IMR-90 (cell line): ENCODE data around the gene ABCF3. TPM values are rescaled to one million over a fixed set of nuclear protein-coding genes. Genes with fewer than 3 reads are reported as not detected.

Source experiments
- ATAC-seq: fragments of 200-7000 bp; cut with Tn5 transposase; 2 replicates; pipeline ENCODE4 v1.9.1; 2020; ENCODE audit warnings: low read depth, mild to moderate bottlenecking, moderate library complexity
- BruUV-seq: library from RNA; stranded (reverse); fragments of 400-500 nt; replicated peaks from 2 replicates; lab custom pipeline; 2021; lab: Mats Ljungman, UMichigan
- CTCF ChIA-PET: fragments of 300-600 bp; formaldehyde crosslinking; extraction: SDS; loops from one replicate; lab custom pipeline; 2021; ENCODE audit warnings: antibody characterized with exemption; lab: Yijun Ruan, JAX
- POLR2A ChIA-PET: fragments of 300-600 bp; sonication (Branson Sonifier 250); formaldehyde crosslinking; loops from one replicate; lab custom pipeline; 2022; ENCODE audit warnings: antibody characterized with exemption; ENCODE audit not compliant: unreplicated experiment; lab: Charles Lee
- DNase-seq: peaks from one replicate; pipeline ENCODE4 v3.0.0; 2013
- H2AFZ ChIP-seq: replicated peaks from 2 replicates; pipeline ENCODE3; 2013; ENCODE audit warnings: low read length, mild to moderate bottlenecking; ENCODE audit not compliant: poor library complexity
- H2AK5ac ChIP-seq: 2 replicates; pipeline ENCODE4 v1.6.1; 2013; ENCODE audit warnings: low read depth, low read length, inconsistent platforms
- H2AK9ac ChIP-seq: replicated peaks from 2 replicates; pipeline ENCODE3; 2013; ENCODE audit warnings: mild to moderate bottlenecking, low read depth, low read length, moderate library complexity; ENCODE audit not compliant: poor library complexity
- H2BK120ac ChIP-seq: 2 replicates; pipeline ENCODE4 v1.6.1; 2013; ENCODE audit warnings: low read depth, low read length, inconsistent platforms
- H2BK15ac ChIP-seq: 3 replicates; pipeline ENCODE4 v1.6.1; 2013; ENCODE audit warnings: low read depth, low read length, inconsistent platforms
- H2BK20ac ChIP-seq: 2 replicates; pipeline ENCODE4 v1.6.1; 2013; ENCODE audit warnings: low read depth, mild to moderate bottlenecking, inconsistent platforms, low read length, moderate library complexity
- H2BK5ac ChIP-seq: 2 replicates; pipeline ENCODE4 v1.6.1; 2013; ENCODE audit warnings: mild to moderate bottlenecking, low read depth, low read length, inconsistent platforms; ENCODE audit not compliant: poor library complexity, severe bottlenecking
- H3K14ac ChIP-seq: replicated peaks from 2 replicates; pipeline ENCODE4 v1.6.1; 2013; ENCODE audit warnings: low read depth, low read length, inconsistent platforms
- H3K18ac ChIP-seq: 2 replicates; pipeline ENCODE4 v1.6.1; 2013; ENCODE audit warnings: low read depth, low read length, control low read depth
- H3K23ac ChIP-seq: 2 replicates; pipeline ENCODE4 v1.6.1; 2013; ENCODE audit warnings: low read depth, low read length, inconsistent platforms
- H3K27ac ChIP-seq: 2 replicates; pipeline ENCODE4 v1.5.1; 2013; ENCODE audit warnings: mild to moderate bottlenecking, control low read depth, low read length; ENCODE audit not compliant: insufficient read depth
- H3K27me3 ChIP-seq: 2 replicates; pipeline ENCODE4 v1.6.1; 2013; ENCODE audit warnings: low read length; ENCODE audit not compliant: control insufficient read depth, insufficient read depth
- H3K36me3 ChIP-seq: 2 replicates; pipeline ENCODE4 v1.6.1; 2013; ENCODE audit warnings: low read length, mixed read lengths; ENCODE audit not compliant: control insufficient read depth, insufficient read depth
- H3K4ac ChIP-seq: 2 replicates; pipeline ENCODE4 v1.6.1; 2013; ENCODE audit warnings: low read depth, low read length, inconsistent platforms
- H3K4me1 ChIP-seq: 2 replicates; pipeline ENCODE4 v1.6.1; 2013; ENCODE audit warnings: low read length, mixed read lengths; ENCODE audit not compliant: control insufficient read depth, insufficient read depth
- H3K4me2 ChIP-seq: 2 replicates; pipeline ENCODE4 v1.6.1; 2013; ENCODE audit warnings: low read depth, mild to moderate bottlenecking, control low read depth, low read length, moderate library complexity
- H3K4me3 ChIP-seq: 2 replicates; pipeline ENCODE4 v1.5.1; 2013; ENCODE audit warnings: low read depth, mild to moderate bottlenecking, control low read depth, low read length, moderate library complexity; ENCODE audit not compliant: insufficient read depth
- H3K56ac ChIP-seq: 2 replicates; pipeline ENCODE4 v1.6.1; 2013; ENCODE audit warnings: low read length, inconsistent platforms; ENCODE audit not compliant: insufficient read depth; ENCODE audit errors: extremely low read depth
- H3K79me1 ChIP-seq, 2 experiments: 2 replicates each; pipeline ENCODE4 v1.6.1; 2013; ENCODE audit warnings: low read length in 2 of 2, inconsistent platforms in 1 of 2, low read depth in 1 of 2
- H3K9ac ChIP-seq: 2 replicates; pipeline ENCODE4 v1.6.1; 2013; ENCODE audit warnings: low read depth, low read length, control low read depth
- H3K9me1 ChIP-seq: 2 replicates; pipeline ENCODE4 v1.6.1; 2013; ENCODE audit warnings: low read length, inconsistent platforms; ENCODE audit not compliant: insufficient read depth
- H3K9me3 ChIP-seq: 2 replicates; pipeline ENCODE4 v1.6.1; 2013; ENCODE audit warnings: low read length; ENCODE audit not compliant: control insufficient read depth, insufficient read depth
- H4K20me1 ChIP-seq: 2 replicates; pipeline ENCODE4 v1.6.1; 2013; ENCODE audit warnings: low read length, inconsistent platforms; ENCODE audit not compliant: insufficient read depth
- H4K5ac ChIP-seq: 2 replicates; pipeline ENCODE4 v1.6.1; 2013; ENCODE audit warnings: mild to moderate bottlenecking, low read depth, low read length, control low read depth
- H4K8ac ChIP-seq, 2 experiments: 2 replicates each; pipeline ENCODE4 v1.6.1; 2013; ENCODE audit warnings: low read depth in 2 of 2, low read length in 2 of 2, control low read depth in 1 of 2, inconsistent platforms in 1 of 2
- H4K91ac ChIP-seq: 2 replicates; pipeline ENCODE4 v1.6.1; 2013; ENCODE audit warnings: low read depth, low read length, inconsistent platforms; ENCODE audit not compliant: insufficient read depth
- MAZ ChIP-seq: IDR thresholded peaks from 2 replicates; pipeline ENCODE4 v1.6.1; 2012; ENCODE audit warnings: low read depth, mild to moderate bottlenecking, low read length, improper control_type of control experiment, moderate library complexity, borderline replicate concordance
- SMC3 ChIP-seq: fragments of 150-350 bp; IDR thresholded peaks from 2 replicates; pipeline ENCODE4 v1.6.1; 2016; ENCODE audit warnings: low read depth, mild to moderate bottlenecking, antibody characterized with exemption, low read length, moderate library complexity
- WGBS, 2 experiments: methylation state at CpG; one replicate each; pipeline versions ENCODE4 v1.1.5 to v1.1.7; 2013; ENCODE audit warnings: missing lambda C conversion rate in 2 of 2; ENCODE audit not compliant: insufficient read length in 1 of 2; ENCODE audit errors: extremely low coverage in 2 of 2; 5-methylcytosine and 5-hydroxymethylcytosine counted together
- dilution Hi-C: fragments of 300-500 bp; cut with HindIII; formaldehyde crosslinking; loops from one replicate; pipeline ENCODE4 v1.14.3; 2018; ENCODE audit warnings: low sequenced_read_pairs; ENCODE audit not compliant: unreplicated experiment
- in situ Hi-C: fragments of 300-500 bp; cut with MboI; formaldehyde crosslinking; loops from 3 replicates; pipeline ENCODE4 v1.14.3; 2019; ENCODE audit warnings: low sequenced_read_pairs, inconsistent platforms, mixed read lengths
- intact Hi-C: fragments of 100-400 bp; cut with micrococcal nuclease; formaldehyde crosslinking; loops from 2 replicates; pipeline ENCODE4 v1.10.0; 2022
- polyA plus RNA-seq, 3 experiments: library from polyadenylated mRNA; depleted of rRNA; stranded (reverse); fragments of >200 nt; gene quantifications; 2 replicates each; pipeline ENCODE4 v1.2.3, GENCODE V29; 2012; ENCODE audit warnings: low replicate concordance in 1 of 3
- total RNA-seq: library from RNA; depleted of rRNA; stranded (reverse); fragments of >200 nt; gene quantifications from 2 replicates; pipeline ENCODE4 v1.2.3, GENCODE V29; 2012

ABCF3 gene
- total and polyA plus RNA-seq, 2 of the 4 experiments (the other 2 are of a cell fraction) = 36.9 to 59.2 TPM

DNA sequence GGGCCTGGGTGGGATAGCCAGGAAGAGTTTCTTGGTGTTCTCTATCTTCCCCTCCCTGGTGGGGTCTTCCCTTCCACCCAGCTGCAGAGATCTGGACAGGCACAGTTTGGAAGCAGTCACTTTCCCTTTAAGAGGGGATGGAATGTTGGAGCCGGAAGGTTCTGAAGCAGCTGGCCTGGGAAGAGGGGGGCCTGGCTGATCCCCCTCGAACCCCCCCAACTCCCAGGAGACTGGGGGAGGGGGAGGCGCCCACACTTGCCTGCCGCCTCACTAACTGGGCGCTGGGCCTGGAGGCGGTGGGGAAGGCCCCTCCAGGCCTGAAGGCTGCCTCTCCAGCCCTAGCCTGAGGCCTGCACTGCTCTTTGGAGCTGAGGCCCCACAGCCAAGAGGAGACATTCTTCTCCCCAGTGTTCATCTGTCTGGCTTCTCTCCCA, 29.5 kb upstream of the ABCF3 start:
- dilution Hi-C loops (no loop called here), intact Hi-C loops (no loop called here), in situ Hi-C loops (no loop called here)
- Histone ChIP-seq H3K18ac (peak overlapping the region; percentile 92), H3K4me3 (peak overlapping the region; percentile 99), H4K20me1 (peaks cover 53% of the 10 kb centered on the region), H3K79me1 (peaks cover 9 to 63% of the 10 kb centered on the region in 2 experiments; a peak in 3 of 4 replicates), H3K56ac (peak overlapping the region; percentile 92), H2BK5ac (peak overlapping the region; percentile 94), H2BK120ac (peak overlapping the region; percentile 76), H2AK9ac (peak overlapping the region; percentile 97), H3K9ac (peak overlapping the region; percentile 98), H2AK5ac (peak overlapping the region; percentile 94), H3K9me3 (no peaks in the 10 kb centered on the region), H3K14ac (peak overlapping the region; percentile 97), H2BK20ac (peak overlapping the region; percentile 40; the same call in 1 of the 2 replicates), H3K23ac (peak overlapping the region; percentile 97), H3K27ac (peak overlapping the region; percentile 96), H3K4me2 (peak overlapping the region; percentile 96), H2AFZ (peak overlapping the region; percentile 96), H3K4me1 (peaks cover 16% of the 10 kb centered on the region), H2BK15ac (peak overlapping the region; percentile 86; the same call in 1 of the 3 replicates), H3K36me3 (peaks cover 4% of the 10 kb centered on the region; the same call in 1 of the 2 replicates), H3K27me3 (no peaks in the 10 kb centered on the region), H4K91ac (peak overlapping the region; percentile 94), H4K8ac (peak overlapping the region; percentile 90 to 93; a peak in 3 of 4 replicates), H4K5ac (peak overlapping the region; percentile 84), H3K4ac (peak overlapping the region; percentile 96), H3K9me1 (peaks cover 16% of the 10 kb centered on the region; the same call in 1 of the 2 replicates)
- peak; percentile 59 for ATAC-seq
- POLR2A ChIA-PET = no interaction called here
- DNase-seq = peak; percentile 60
- no TSS peak for BruUV-seq
- TF ChIP-seq MAZ (peak; percentile 45; the same call in 1 of the 2 replicates), SMC3 (no peak)
- WGBS, 2 experiments = no CpG with 5 or more reads among the region's 6 CpGs
- CTCF ChIA-PET = no interaction called here
